ENCODE measurements around the gene CDH13.

The CDH13 gene

GRCh38 chr16:83070416-83071209, 443.8 kb downstream of the CDH13 start:
- Histone ChIP-seq H3K9me3 (ENCODE audit: insufficient read depth, low read length, severe bottlenecking) (peaks cover 8% of the 10 kb centered on the region), H2AFZ (ENCODE audit: low read depth, low read length) (no peak overlapping the region), H3K4me1 (ENCODE audit: insufficient read depth, low read length) (no peaks in the 10 kb centered on the region), H3K79me2 (ENCODE audit: insufficient read depth, low read length) (no peaks in the 10 kb centered on the region), H3K27ac (ENCODE audit: low read length) (no peak overlapping the region), H3K4me2 (ENCODE audit: insufficient read depth, low read length) (no peak overlapping the region), H4K20me1 (ENCODE audit: insufficient read depth, low read length) (no peaks in the 10 kb centered on the region), H3K27me3 (ENCODE audit: insufficient read depth, low read length, poor library complexity) (no peaks in the 10 kb centered on the region), H3K9ac (ENCODE audit: low read depth, low read length) (no peak overlapping the region), H3K4me3 (ENCODE audit: low read depth in 1 of 2, low read length in 2 of 2) (no peak overlapping the region), H3K36me3 (ENCODE audit: insufficient read depth, low read length) (no peaks in the 10 kb centered on the region)
- DNase-seq (no peak), ATAC-seq (ENCODE audit: insufficient read depth, low read depth) (no peak)
- TF ChIP-seq EZH2 (IDR thresholded peaks at IDR 0.05; ENCODE audit: borderline replicate concordance, low read depth, low read length, severe bottlenecking) (no peak), CTCF (IDR thresholded peaks at IDR 0.05; ENCODE audit: borderline replicate concordance, extremely low read depth, low read length, poor library complexity, severe bottlenecking) (no peak)

GRCh38 chr16:83075956-83076355, 449.2 kb downstream of the CDH13 start:
- Histone ChIP-seq H3K4me2 (ENCODE audit: insufficient read depth, low read length) (no peak overlapping the region), H4K20me1 (ENCODE audit: insufficient read depth, low read length) (no peaks in the 10 kb centered on the region), H3K27ac (ENCODE audit: low read length) (no peak overlapping the region), H3K4me3 (ENCODE audit: low read depth in 1 of 2, low read length in 2 of 2) (no peak overlapping the region), H3K79me2 (ENCODE audit: insufficient read depth, low read length) (no peaks in the 10 kb centered on the region), H3K4me1 (ENCODE audit: insufficient read depth, low read length) (no peaks in the 10 kb centered on the region), H3K36me3 (ENCODE audit: insufficient read depth, low read length) (no peaks in the 10 kb centered on the region), H3K9ac (ENCODE audit: low read depth, low read length) (no peak overlapping the region), H2AFZ (ENCODE audit: low read depth, low read length) (no peak overlapping the region), H3K9me3 (ENCODE audit: insufficient read depth, low read length, severe bottlenecking) (no peaks in the 10 kb centered on the region), H3K27me3 (ENCODE audit: insufficient read depth, low read length, poor library complexity) (no peaks in the 10 kb centered on the region)
- ATAC-seq (ENCODE audit: insufficient read depth, low read depth), result no peak
- TF ChIP-seq CTCF (IDR thresholded peaks at IDR 0.05; ENCODE audit: borderline replicate concordance, extremely low read depth, low read length, poor library complexity, severe bottlenecking), result no peak
- no peak for TF ChIP-seq EZH2 (IDR thresholded peaks at IDR 0.05; ENCODE audit: borderline replicate concordance, low read depth, low read length, severe bottlenecking)
- no peak for DNase-seq

GRCh38 chr16:83083361-83083760, 456.6 kb downstream of the CDH13 start:
- ATAC-seq (ENCODE audit: insufficient read depth, low read depth) (no peak), DNase-seq (no peak)
- no peaks in the 10 kb centered on the region for H3K4me1 ChIP-seq (ENCODE audit: insufficient read depth, low read length)

More at GRCh38 chr16:83083361-83083760, 456.6 kb downstream of the CDH13 start:
- no peaks in the 10 kb centered on the region for H3K79me2 ChIP-seq (ENCODE audit: insufficient read depth, low read length)
- H4K20me1 ChIP-seq (ENCODE audit: insufficient read depth, low read length), result no peaks in the 10 kb centered on the region
- H3K4me2 ChIP-seq (ENCODE audit: insufficient read depth, low read length), result no peak overlapping the region
- H3K36me3 ChIP-seq (ENCODE audit: insufficient read depth, low read length), result no peaks in the 10 kb centered on the region
- H3K27me3 ChIP-seq (ENCODE audit: insufficient read depth, low read length, poor library complexity), result no peaks in the 10 kb centered on the region
- H3K4me3 ChIP-seq (ENCODE audit: low read depth in 1 of 2, low read length in 2 of 2), result no peak overlapping the region
- no peak overlapping the region for H2AFZ ChIP-seq (ENCODE audit: low read depth, low read length)
- H3K9me3 ChIP-seq (ENCODE audit: insufficient read depth, low read length, severe bottlenecking), result no peaks in the 10 kb centered on the region
- TF ChIP-seq CTCF (IDR thresholded peaks at IDR 0.05; ENCODE audit: borderline replicate concordance, extremely low read depth, low read length, poor library complexity, severe bottlenecking) (no peak), EZH2 (IDR thresholded peaks at IDR 0.05; ENCODE audit: borderline replicate concordance, low read depth, low read length, severe bottlenecking) (no peak)
- no peak overlapping the region for H3K9ac ChIP-seq (ENCODE audit: low read depth, low read length)
- no peak overlapping the region for H3K27ac ChIP-seq (ENCODE audit: low read length)
